Nephron progenitor cell (in vitro differentiated cells): ENCODE data around the gene CADPS2.

Experiments
- DNase-seq: peaks from one replicate; pipeline ENCODE4 v3.0.0; 2021
- H3K27ac Mint-ChIP-seq: 2 replicates; pipeline ENCODE4 v1.8.0; 2021; ENCODE audit warnings: mild to moderate bottlenecking, moderate library complexity, mixed read lengths
- H3K27me3 Mint-ChIP-seq: 2 replicates; pipeline ENCODE4 v1.8.0; 2021; ENCODE audit warnings: mild to moderate bottlenecking, low read depth, mixed read lengths; ENCODE audit not compliant: poor library complexity
- H3K36me3 Mint-ChIP-seq: 2 replicates; pipeline ENCODE4 v1.8.0; 2021; ENCODE audit warnings: low read depth, mixed read lengths
- H3K4me1 Mint-ChIP-seq: 2 replicates; pipeline ENCODE4 v1.8.0; 2021; ENCODE audit warnings: mixed read lengths
- H3K4me3 Mint-ChIP-seq: 2 replicates; pipeline ENCODE4 v1.8.0; 2021; ENCODE audit warnings: mild to moderate bottlenecking, moderate library complexity, mixed read lengths
- H3K9me3 Mint-ChIP-seq: 2 replicates; pipeline ENCODE4 v1.8.0; 2021; ENCODE audit warnings: mild to moderate bottlenecking, moderate library complexity, mixed read lengths
- CTCF ChIP-seq: fragments of 200-600 bp; sonication (generic); IDR thresholded peaks from 2 replicates; pipeline ENCODE4 v1.5.0; 2021; ENCODE audit warnings: antibody characterized with exemption

The CADPS2 gene

GRCh38 chr7:122518488-122518887 lies 367.8 kb downstream of the CADPS2 start:
- Mint-ChIP-seq H3K27me3 (no peaks in the 10 kb centered on the region), H3K27ac (no peak overlapping the region), H3K4me1 (no peaks in the 10 kb centered on the region), H3K4me3 (no peak overlapping the region), H3K9me3 (no peaks in the 10 kb centered on the region), H3K36me3 (no peaks in the 10 kb centered on the region)
- no peak for DNase-seq
- no peak for TF ChIP-seq CTCF

GRCh38 chr7:122517576-122517975 lies 368.7 kb downstream of the CADPS2 start:
- H3K4me3 Mint-ChIP-seq: no peak overlapping the region
- no peaks in the 10 kb centered on the region for H3K27me3 Mint-ChIP-seq
- H3K36me3 Mint-ChIP-seq: no peaks in the 10 kb centered on the region
- H3K4me1 Mint-ChIP-seq: no peaks in the 10 kb centered on the region
- H3K9me3 Mint-ChIP-seq: no peaks in the 10 kb centered on the region
- no peak overlapping the region for H3K27ac Mint-ChIP-seq
- no peak for DNase-seq
- no peak for TF ChIP-seq CTCF

- no peaks in the 10 kb centered on the region for H3K36me3 Mint-ChIP-seq
- no peak for DNase-seq
- H3K4me3 Mint-ChIP-seq: no peak overlapping the region
- TF ChIP-seq CTCF: no peak
- no peak overlapping the region for H3K27ac Mint-ChIP-seq
- H3K9me3 Mint-ChIP-seq: no peaks in the 10 kb centered on the region
- no peaks in the 10 kb centered on the region for H3K4me1 Mint-ChIP-seq
- no peaks in the 10 kb centered on the region for H3K27me3 Mint-ChIP-seq
Measured at GRCh38 chr7:122515404-122515803, 370.9 kb downstream of the CADPS2 start.

- Mint-ChIP-seq H3K36me3 (no peaks in the 10 kb centered on the region), H3K27me3 (no peaks in the 10 kb centered on the region), H3K27ac (no peak overlapping the region), H3K4me1 (no peaks in the 10 kb centered on the region), H3K4me3 (no peak overlapping the region), H3K9me3 (no peaks in the 10 kb centered on the region)
- no peak for TF ChIP-seq CTCF
- no peak for DNase-seq
Measured at GRCh38 chr7:122511268-122511667, 375.0 kb downstream of the CADPS2 start.

- DNase-seq: no peak
- H3K36me3 Mint-ChIP-seq: no peaks in the 10 kb centered on the region
- H3K9me3 Mint-ChIP-seq: no peaks in the 10 kb centered on the region
- H3K27ac Mint-ChIP-seq: no peak overlapping the region
- peaks cover 6% of the 10 kb centered on the region for H3K27me3 Mint-ChIP-seq
- no peak for TF ChIP-seq CTCF
- no peak overlapping the region for H3K4me3 Mint-ChIP-seq
- H3K4me1 Mint-ChIP-seq: no peaks in the 10 kb centered on the region
Measured at GRCh38 chr7:122507591-122507990, 378.7 kb downstream of the CADPS2 start.

- Mint-ChIP-seq H3K9me3 (no peaks in the 10 kb centered on the region), H3K36me3 (no peaks in the 10 kb centered on the region), H3K4me1 (no peaks in the 10 kb centered on the region), H3K27me3 (peaks cover 3% of the 10 kb centered on the region), H3K27ac (no peak overlapping the region), H3K4me3 (no peak overlapping the region)
- TF ChIP-seq CTCF: no peak
- no peak for DNase-seq
Measured at GRCh38 chr7:122492007-122492406, 394.3 kb downstream of the CADPS2 start.
